M059J (cell line): ENCODE measurements around the gene PRR5L. TPM values are rescaled to one million over a fixed set of nuclear protein-coding genes. Genes with fewer than 3 reads are reported as not detected.
A peak's percentile ranks its signal among the peaks of the same experiment; 100 is the strongest.

Experiments
- DNase-seq: peaks from one replicate; pipeline ENCODE4 v3.0.0-alpha.2; 2012; ENCODE audit warnings: low read depth
- total RNA-seq: library from RNA; depleted of rRNA; stranded (reverse); fragments of >200 nt; shearing (Covaris generic); gene quantifications from 2 replicates; pipeline ENCODE4 v1.2.3, GENCODE V29; 2014

PRR5L gene
- total RNA-seq, 1 experiment from 2014 or later = 72.9 TPM

DNA sequence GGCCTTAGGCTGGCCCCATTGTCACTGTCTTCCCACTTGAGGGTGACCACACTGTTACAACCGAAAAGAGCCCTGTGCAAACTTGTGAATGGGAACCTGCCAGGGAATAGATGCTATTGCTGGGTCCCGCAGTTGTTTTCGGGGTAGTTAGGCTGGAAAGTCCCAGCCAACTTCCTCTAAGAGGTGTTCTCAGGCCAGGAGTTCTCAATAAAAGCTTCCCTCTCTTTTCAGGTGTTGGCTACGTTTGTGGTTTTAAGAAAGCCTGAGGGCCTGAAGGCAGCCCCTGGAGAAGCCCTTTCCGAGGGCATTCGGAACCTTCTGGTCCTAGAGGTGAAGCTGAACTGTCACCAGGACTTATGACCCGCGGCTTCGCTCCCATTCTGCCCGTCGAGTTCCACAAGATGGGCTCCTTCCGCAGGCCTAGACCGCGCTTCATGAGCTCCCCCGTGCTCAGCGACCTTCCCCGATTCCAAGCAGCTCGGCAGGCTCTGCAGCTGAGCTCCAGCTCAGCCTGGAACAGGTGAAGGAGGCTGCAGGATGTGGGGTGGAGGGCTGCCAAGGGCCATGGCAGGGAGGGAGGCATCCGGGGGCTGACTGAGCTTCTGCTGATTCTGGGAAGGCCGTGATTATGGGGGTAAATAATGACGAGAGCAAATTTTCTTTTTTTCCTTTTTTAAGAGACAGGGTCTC lies 104.8 kb downstream of the PRR5L start:
- DNase-seq = no peak

DNA sequence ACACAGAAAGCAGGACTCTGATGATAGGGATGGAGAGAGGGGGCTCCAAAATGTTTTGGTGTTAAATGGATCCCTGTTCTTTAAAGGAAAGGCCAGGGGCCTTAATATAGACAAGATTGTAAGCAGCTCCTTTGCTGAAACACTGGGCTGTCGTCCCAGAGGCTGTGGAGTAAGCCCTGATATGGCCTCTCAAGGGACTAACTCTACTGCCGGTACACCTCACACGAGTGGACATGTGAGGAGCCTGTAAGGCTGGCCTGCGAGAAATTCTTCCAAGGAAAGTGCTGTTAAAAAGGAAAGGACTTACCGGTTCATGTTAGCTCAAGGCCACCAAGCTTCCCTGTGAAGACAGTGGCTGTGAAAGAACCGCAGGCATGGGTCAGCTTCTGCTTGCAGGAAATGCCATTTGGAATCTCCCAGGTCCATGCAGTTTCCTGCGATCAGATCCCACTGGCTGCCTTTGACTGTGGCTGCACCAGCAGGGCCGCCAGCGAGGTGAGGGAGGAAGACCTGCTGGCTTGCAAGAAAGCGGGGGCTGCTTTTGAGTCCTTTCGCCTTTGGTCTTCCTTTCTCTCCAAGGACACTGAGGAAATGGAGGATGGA lies 106.6 kb downstream of the PRR5L start:
- DNase-seq = no peak

DNA sequence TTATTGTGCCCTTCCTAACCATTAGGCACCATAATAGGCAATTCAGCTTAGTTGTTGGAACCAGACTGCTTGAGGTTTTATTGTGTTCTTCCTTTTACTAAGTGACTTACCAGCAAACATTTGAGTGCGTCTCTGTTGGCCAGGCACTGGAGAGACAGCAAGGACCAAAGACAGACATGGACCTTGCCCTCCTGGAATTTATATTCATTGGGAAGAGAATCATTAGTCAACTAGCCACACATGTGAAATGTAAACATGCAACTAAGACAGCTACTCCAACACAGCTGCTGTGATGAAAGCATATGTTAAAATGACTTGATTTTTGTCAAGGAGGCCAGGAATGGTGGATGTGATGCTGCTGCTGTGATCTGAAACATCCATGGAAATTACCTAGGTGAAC lies 107.6 kb downstream of the PRR5L start:
- DNase-seq = no peak

DNA sequence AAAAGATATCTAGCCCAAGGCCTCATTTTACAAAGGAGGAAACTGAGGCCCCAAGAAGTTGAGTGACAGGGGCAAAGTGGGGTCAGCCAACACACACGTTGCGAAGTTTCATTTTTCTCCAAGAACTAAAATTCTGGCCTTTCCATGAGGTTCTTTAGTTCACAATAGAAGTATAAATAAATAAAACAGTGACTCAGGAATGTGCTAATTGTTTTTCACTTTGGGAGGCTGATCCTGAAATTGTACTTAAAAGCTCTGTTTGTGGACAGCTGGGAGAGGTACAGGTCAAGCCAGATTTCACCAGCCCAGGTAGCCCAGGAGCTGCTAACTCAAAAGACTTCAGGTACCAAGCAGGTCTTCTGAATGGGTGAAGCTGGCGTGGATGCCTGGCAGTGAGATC lies 108.7 kb downstream of the PRR5L start:
- DNase-seq = peak; percentile 32

DNA sequence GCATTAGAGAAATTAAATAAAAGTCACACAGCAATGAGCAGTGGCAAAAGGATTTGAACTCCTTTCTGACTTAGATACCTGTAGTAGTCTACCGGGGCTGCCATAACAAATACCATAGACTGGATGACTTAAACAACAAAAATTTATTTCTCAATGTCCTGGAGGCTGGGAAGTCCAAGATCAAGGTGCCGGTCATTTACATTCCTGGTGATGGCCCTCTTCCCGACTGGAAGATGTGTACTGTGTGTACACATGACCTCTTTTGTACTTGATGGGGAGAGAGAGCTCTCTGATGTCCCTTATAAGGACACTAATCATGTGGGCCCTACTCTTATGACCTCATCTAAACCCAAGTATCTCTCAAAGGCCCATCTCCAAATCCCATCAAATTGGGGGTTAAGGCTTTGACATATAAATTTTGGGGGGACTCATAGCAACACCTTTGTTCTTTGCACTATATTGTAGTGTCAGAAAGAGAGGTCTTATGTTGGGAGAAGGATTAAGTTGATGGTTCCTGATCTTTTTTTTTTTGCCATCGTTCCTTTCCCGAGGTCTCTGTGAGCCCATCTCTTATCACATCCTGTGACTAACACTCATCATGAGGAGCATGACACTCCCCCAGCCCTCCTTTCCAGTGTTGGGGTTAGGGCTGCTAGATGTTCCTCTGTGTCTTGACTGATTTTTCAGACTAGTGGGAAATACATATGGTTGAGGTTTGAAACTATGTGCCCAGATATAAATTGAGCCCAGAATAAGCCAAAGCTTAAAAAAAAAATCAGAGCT lies 109.7 kb downstream of the PRR5L start:
- DNase-seq = no peak

DNA sequence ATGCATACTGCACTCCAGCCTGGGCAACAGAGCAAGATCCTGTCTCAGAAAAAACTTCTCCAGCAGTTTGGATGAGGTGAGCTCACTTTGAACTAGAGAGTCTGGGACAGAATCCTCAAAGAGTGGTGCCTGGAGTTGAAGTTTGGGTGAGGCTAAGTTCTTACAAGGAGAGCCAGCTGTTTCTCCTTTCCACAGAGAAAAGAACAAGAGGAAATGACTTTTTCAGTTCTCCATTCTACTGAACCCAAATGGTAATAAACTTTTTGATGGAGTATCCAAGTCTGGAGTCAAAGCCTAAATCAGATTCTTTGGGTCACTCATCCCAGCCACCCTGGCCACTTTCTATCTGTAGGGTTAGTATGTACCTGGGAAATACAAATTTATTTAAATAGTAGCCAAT lies 111.3 kb downstream of the PRR5L start:
- DNase-seq = no peak

DNA sequence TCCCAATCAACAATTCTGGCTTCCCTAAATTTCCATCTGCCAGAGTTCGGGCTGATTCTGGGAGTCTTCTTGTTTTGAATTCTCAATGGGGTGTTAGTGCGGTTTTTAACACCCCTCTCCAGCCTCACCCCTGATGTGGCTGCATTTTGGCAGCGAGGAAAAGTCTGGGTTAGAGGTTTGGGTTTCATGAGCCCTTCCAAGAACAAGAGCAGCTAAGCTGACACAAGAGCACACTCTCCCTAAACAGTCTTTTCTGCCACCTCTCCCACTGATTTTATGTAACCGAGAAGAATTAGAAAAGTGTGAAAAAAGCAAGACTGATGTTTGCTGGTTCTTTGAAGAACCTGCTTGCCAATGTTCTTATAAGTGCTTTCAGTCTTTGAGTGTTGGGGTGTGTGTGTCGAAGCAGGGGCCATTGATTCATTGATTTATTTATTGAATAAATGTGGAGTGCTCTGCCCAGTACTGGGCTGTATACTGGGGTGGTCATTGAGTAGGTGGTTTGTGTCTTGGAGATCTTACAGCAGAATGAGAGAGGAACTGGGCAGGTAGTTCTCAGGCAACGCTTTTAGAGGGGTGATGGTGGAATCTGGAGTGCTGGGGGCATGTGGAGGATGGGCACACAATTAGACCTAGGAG lies 112.5 kb downstream of the PRR5L start:
- no peak for DNase-seq

DNA sequence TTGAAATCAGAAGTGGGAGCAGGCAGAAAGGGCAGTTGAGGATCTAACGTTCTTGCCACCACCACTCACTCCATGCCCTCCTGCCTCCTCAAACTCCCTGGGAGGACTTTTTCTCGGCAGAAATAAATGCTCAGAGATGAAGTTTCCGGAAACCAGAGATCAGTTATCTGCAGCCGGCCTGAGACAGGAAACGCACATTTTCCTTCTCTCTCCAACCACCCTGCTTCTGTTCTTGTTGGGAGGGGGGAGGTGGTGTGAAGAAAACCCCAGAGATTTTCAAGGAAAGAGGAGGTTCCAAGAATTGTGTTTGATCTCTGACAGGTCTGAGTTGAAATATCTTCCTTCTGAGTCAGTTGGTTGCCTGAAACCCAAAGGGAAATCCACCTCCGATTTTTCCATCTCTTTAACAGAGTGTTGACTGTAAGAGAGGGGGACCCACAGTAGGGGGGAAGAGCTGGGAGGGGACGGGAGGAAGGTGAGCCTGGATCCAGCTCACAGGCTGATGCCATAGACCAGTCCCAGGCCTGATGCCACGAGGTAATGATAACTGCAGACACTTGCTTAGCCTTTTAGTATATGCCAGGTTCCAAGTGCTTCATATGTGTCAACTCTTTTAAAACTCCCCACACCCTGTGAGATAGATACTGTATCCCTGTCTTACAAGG lies 113.2 kb downstream of the PRR5L start:
- DNase-seq = peak; percentile 34

DNA sequence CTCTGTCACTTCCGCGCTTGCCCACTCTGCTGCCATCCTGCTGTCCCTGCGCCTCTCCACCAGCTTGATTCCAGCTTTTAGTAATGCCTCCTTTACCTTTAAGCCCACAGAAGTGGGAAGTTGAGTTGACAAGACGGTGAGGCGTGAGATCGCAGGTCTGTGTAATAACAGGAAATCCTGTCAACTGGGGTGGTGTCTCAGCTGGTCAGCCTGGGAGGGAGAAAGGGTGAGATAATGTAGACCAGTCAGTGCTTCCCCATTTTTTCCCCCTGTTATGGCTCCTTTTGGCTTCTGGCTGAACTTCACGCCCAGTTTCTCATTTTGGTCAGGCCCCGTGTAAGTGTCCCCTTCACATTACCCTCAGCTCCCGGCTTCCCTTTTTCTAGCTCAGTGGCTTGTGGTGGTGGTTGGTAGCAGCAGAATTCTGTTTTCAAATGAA lies 115.1 kb downstream of the PRR5L start:
- no peak for DNase-seq

DNA sequence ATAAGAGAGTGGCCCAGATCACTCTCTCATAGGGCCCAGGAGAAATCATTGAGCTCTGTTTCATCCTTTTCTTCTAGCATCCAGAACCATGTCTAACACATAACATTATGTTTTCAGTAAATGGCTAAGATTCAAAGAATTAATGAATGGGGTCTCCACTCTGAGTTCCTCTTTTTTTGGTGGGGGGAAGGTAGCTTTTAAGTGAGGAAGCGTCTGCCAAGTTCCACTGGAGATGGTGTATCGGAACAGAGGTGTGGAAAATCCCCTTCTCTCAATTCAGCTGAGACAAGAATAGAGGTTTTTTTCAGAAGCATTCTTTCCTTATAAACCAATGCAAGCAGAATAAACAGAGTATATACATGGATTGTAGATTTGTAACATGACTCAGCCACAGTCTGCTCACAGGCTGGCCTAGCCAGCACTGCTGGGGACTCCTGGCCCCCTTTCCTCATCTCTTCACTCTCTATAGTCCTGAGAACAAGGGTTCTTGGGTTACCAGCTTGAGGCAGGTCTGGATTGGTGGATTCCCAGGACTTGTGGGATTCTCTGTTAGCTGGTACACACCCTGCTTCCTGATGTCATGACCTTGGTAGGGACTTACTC lies 116.8 kb downstream of the PRR5L start:
- no peak for DNase-seq

DNA sequence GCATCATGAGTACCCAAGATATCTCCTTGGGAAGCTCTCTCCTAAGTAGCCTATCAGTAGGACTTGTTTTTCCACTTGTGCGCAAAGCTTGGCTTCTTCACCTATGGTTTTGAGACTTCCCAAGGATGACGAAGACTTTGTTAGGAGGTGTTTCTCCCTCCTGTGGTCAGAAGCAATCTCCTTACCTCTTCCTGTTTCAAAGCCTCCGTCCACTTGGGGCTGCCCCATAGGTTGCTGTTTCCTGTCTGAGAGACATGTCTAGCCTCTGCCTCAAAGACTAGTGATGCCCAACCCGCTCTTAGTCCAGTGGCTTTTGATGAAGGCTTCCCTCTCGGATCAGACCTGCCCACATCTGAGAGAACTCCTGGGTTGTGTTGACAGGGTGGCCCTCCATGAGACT lies 121.1 kb downstream of the PRR5L start:
- no peak for DNase-seq

DNA sequence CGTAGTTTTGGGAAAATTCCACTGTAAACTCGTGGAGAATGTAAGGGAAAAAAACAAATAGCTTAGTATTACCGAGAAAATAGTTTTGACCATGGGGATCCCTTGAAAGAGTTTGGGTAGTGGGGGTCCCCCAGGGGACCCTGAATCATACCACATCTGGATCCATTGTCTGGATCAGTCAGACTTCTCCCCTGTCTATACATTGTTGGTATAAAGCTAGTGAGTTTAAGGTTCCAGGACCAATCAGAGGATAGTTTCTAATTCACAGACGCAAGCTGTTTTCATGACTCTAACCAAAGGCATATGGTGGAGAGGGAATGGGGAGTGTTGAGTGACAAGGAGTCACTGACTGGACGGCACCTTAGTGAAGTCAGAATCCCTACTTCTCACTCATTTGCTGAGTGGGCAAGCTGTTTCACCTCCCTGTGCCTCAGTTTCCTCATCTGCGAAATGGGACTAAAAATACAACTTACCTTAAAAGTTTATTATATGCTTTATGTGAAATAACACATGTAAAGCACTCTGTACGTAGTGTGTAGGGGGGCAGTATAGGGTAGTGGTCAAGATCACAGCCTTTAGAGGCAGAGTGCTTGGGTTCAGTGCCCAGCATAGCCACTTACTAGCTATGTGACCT lies 123.8 kb downstream of the PRR5L start:
- no peak for DNase-seq

DNA sequence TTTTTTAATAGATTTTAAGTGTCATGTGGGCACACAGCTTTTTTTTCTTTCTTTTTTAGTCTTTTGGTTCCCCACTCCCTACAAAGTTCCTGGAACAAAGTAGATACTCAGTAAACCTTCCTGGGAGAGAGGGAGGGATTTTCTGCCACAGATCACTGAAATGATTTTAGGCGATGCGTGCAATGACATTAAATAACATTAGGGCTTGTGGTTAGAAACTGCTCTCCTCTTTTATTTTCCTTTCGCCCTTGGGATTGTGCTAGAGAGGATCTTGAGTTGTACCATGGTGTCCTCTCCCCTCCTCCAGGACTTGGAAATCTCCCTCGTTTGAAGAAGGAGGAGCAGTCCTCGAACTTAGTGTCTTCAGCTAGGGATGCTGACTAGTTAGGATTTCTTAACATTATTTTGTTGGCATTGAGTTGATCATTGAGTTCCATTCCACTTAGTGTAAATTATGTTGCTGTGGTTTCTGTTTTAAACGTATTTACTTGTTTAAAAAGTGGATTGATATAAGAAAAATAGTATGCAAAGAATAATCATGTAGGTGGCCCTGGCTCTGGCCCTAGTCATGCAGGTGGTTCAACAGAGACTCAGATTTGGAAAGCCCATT lies 125.6 kb downstream of the PRR5L start:
- DNase-seq = no peak

DNA sequence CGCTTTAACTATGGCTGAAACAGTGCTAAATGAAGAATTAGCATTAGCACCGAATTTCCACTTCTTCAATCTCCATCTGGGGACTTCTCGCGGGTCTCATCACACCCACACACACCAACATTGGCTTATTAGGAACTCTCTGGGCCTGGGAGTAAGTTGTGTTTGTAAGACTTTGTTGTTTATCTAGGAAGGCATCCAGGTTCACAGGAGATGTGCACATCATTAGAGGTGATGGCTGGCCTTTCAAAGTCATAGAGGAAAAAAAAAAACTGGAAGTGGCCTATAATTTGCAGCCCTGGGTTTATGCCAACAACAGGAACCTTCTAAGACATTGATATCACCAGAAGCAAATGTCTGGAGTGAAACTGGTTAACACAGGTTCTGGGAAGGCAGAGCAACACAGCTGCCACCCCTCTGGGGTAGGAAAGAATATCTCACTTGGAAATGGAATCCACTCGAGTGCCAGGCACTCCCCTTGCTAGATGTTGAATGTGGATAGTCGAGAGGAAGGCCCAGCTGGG lies 129.5 kb downstream of the PRR5L start:
- peak; percentile 46 for DNase-seq

DNA sequence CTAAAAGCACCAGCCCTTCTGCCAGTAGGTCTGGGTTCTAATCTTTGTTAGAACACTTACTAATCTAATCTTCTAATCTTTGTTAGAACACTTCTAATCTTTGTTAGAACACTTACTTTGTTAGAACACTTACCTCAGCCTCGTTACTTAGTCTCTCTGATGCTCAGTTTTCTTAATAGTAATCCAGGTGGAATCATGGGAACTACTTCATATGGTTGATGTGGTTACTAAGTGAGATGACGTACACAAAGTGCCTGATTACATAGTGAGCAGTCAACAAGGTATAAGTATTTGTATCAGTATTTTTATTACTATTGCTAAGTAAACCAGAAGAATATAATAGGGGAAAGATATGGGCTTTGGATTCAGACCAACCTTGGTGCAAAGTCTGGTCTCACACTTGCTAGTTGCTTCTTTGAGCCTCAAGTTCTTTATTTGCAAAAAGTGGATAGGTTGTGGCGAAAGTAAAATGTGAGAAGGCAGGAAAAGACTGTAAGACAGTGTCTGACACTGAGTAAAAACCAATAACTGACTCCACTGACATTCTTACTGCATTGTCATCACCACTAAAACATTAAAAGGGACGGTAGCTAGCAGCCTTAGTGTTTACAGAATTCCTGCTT lies 130.2 kb downstream of the PRR5L start:
- DNase-seq = no peak

DNA sequence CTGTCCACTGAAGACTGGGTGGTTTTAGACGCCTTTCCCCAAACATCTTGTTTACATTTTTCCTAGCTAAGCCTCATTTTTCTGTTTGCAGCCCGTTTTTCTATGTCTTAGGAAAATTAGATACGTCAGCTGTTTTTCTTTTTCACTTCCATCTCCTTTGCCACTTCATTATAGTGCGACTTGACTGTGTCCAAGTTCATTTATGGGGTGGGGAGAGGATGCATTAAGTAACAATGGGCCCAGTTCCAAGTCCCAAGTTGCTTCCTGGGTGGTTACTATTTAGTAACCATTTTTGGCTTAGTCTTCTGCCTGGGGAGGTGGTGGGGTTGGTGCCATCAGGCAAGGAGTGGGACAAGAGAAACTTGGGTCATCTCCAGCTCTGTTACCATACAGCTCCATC lies 131.0 kb downstream of the PRR5L start:
- DNase-seq = no peak

DNA sequence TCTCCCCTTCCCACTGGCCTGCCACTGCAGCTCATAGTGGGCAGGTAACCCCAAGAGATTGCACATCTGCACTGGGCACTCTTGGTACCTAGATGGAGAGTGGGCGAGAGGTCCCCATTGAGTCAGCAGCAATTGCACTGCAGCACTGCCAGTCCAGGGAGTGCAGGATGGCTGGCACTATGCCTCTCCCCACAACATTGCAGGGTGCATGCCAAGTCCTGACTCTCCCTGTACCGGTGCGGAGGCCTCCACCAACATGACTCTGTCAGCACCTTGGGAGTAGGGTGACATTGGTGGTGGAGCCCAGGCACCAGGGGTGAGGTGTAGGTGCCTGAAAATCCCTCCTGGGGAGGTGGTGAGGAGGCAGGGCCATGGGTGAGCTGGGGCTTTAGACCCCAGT lies 131.8 kb downstream of the PRR5L start:
- DNase-seq = peak; percentile 73

DNA sequence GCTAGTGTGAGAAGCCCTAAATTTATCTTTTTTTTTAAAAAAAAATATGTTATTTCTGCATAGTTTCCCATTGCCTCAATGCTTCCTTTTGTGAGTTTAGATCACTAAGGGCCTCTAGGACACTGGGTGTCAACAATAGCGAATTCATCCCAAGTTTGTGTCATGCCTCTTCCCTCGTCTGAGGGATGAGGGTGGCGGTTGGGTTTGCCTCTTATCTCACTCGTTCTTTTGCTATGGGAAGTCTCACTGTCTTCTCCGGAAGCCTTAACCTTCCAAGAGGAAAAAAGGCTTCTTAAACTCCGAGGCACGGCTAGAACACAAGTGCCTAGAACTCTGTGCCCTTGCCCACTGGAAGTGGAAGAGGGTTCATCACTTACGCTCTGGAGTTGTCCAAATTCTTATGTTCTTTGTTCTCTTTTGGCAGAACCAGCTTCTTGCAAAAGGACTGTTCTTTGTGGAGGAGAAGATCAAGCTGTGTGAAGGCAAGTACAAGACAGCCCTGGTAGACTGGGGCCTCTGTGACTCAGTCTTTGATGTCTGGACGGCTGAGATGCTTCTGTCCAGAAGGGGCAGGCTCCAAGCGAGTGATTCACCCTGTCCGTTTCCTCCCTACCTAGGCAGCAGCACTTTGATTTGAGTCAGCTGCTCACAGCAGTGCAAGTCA lies 135.5 kb downstream of the PRR5L start:
- peak; percentile 96 for DNase-seq

DNA sequence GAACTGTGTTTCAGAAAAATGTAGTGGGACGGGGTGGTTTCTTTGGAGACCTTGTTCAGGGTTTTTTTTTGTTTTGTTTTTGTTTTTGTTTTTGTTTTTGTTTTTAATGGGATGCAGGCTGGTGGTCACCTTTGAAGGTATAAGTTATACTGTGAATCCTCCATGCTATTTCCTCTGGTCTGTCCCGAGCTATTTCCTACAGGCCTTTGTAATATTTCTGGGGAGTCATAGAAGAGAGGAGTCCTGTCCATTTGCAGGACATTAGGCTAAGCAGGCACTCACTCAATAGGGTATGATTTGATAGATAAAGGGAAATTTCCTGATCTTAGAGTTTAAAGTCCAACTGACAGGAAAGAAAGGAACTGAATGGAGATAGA lies 136.0 kb downstream of the PRR5L start:
- DNase-seq = no peak
